GM12878 (cell line): ENCODE measurements around the gene EYS.

Experiments
- BACH1 ChIP-seq: fragments of 450-650 bp; IDR thresholded peaks from 2 replicates; pipeline ENCODE4 v1.6.1; 2017; ENCODE audit warnings: mild to moderate bottlenecking, borderline replicate concordance
- EP300 ChIP-seq, 2 experiments: fragments of 150-350 bp in 1 of 2; IDR thresholded peaks; 2 replicates each; pipeline ENCODE4 v1.6.1; 2011 to 2012; ENCODE audit warnings: low read depth in 2 of 2, low read length in 2 of 2, borderline replicate concordance in 1 of 2, improper control_type of control experiment in 1 of 2, inconsistent platforms in 1 of 2; ENCODE audit not compliant: control insufficient read depth in 1 of 2
- POLR2A ChIP-seq: IDR thresholded peaks from 2 replicates; pipeline ENCODE4 v1.6.1; 2011; ENCODE audit warnings: low read depth, mild to moderate bottlenecking, low read length
- RCOR1 ChIP-seq: conservative IDR thresholded peaks from 2 replicates; pipeline ENCODE4 v1.6.1; 2012; ENCODE audit warnings: low read depth, low read length, improper control_type of control experiment
- TARDBP ChIP-seq: IDR thresholded peaks from 2 replicates; pipeline ENCODE4 v1.6.1; 2016; ENCODE audit warnings: borderline replicate concordance
- TF ChIP-seq, protein P1 (sequence below), 3 experiments: IDR thresholded peaks in 2 of 3; conservative IDR thresholded peaks in 1 of 3; 2 replicates each; pipeline ENCODE4 v1.5.1; 2011; ENCODE audit warnings: low read depth in 3 of 3, low read length in 3 of 3, mild to moderate bottlenecking in 3 of 3, control low read depth in 2 of 3, moderate library complexity in 2 of 3, inconsistent platforms in 1 of 3, mixed read lengths in 1 of 3; ENCODE audit not compliant: control insufficient read depth in 2 of 3, insufficient read depth in 1 of 3; ENCODE audit errors: extremely low read depth in 1 of 3
- TF ChIP-seq, protein P2 (sequence below): IDR thresholded peaks from 2 replicates; pipeline ENCODE4 v1.6.1; 2012; ENCODE audit warnings: mild to moderate bottlenecking, low read depth, low read length
- TF ChIP-seq, protein P3 (sequence below): IDR thresholded peaks from 2 replicates; pipeline ENCODE4 v1.6.1; 2011; ENCODE audit warnings: low read depth, low read length, improper control_type of control experiment, borderline replicate concordance

DNA sequence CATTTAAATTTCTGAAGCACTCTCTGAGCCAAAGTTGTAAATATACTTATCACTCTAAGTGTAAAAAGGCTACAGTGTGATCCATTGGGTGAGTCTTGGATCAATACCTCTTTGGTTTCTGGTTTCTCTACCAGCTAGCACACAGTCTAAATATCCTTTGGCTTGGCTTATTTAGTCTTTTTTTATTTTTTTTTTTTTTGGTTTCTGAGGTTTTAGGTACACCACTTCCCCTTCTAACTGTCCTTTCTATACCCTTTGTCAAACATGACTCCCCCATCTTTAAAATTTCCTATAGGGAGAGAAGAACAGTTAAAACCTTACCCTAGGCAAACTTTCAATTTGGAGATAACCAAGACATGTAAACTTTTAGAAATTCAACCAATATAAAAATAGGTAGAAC is 1692.4 kb downstream of the EYS start:
- TF ChIP-seq, protein P1, sequence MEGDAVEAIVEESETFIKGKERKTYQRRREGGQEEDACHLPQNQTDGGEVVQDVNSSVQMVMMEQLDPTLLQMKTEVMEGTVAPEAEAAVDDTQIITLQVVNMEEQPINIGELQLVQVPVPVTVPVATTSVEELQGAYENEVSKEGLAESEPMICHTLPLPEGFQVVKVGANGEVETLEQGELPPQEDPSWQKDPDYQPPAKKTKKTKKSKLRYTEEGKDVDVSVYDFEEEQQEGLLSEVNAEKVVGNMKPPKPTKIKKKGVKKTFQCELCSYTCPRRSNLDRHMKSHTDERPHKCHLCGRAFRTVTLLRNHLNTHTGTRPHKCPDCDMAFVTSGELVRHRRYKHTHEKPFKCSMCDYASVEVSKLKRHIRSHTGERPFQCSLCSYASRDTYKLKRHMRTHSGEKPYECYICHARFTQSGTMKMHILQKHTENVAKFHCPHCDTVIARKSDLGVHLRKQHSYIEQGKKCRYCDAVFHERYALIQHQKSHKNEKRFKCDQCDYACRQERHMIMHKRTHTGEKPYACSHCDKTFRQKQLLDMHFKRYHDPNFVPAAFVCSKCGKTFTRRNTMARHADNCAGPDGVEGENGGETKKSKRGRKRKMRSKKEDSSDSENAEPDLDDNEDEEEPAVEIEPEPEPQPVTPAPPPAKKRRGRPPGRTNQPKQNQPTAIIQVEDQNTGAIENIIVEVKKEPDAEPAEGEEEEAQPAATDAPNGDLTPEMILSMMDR (IDR thresholded peaks at IDR 0.05 in 2 of 3, conservative IDR thresholded peaks at IDR 0.05 in 1 of 3; ENCODE audit: control insufficient read depth in 2 of 3, extremely low read depth in 1 of 3, insufficient read depth in 1 of 3, low read depth in 3 of 3, low read length in 3 of 3): no peak
- TF ChIP-seq, protein P2, sequence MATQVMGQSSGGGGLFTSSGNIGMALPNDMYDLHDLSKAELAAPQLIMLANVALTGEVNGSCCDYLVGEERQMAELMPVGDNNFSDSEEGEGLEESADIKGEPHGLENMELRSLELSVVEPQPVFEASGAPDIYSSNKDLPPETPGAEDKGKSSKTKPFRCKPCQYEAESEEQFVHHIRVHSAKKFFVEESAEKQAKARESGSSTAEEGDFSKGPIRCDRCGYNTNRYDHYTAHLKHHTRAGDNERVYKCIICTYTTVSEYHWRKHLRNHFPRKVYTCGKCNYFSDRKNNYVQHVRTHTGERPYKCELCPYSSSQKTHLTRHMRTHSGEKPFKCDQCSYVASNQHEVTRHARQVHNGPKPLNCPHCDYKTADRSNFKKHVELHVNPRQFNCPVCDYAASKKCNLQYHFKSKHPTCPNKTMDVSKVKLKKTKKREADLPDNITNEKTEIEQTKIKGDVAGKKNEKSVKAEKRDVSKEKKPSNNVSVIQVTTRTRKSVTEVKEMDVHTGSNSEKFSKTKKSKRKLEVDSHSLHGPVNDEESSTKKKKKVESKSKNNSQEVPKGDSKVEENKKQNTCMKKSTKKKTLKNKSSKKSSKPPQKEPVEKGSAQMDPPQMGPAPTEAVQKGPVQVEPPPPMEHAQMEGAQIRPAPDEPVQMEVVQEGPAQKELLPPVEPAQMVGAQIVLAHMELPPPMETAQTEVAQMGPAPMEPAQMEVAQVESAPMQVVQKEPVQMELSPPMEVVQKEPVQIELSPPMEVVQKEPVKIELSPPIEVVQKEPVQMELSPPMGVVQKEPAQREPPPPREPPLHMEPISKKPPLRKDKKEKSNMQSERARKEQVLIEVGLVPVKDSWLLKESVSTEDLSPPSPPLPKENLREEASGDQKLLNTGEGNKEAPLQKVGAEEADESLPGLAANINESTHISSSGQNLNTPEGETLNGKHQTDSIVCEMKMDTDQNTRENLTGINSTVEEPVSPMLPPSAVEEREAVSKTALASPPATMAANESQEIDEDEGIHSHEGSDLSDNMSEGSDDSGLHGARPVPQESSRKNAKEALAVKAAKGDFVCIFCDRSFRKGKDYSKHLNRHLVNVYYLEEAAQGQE: no peak
- TF ChIP-seq RCOR1 (no peak), BACH1 (no peak), TARDBP (no peak), POLR2A (no peak), EP300 (IDR thresholded peaks at IDR 0.05; ENCODE audit: borderline replicate concordance in 1 of 2, control insufficient read depth in 1 of 2, low read depth in 2 of 2, low read length in 2 of 2) (no peak)
- TF ChIP-seq, protein P3, sequence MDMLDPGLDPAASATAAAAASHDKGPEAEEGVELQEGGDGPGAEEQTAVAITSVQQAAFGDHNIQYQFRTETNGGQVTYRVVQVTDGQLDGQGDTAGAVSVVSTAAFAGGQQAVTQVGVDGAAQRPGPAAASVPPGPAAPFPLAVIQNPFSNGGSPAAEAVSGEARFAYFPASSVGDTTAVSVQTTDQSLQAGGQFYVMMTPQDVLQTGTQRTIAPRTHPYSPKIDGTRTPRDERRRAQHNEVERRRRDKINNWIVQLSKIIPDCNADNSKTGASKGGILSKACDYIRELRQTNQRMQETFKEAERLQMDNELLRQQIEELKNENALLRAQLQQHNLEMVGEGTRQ: no peak
